Neural cell (in vitro differentiated cells): ENCODE measurements around the gene TRIM15. TPM values are rescaled to one million over a fixed set of nuclear protein-coding genes. Genes with fewer than 3 reads are reported as not detected.
A peak's percentile ranks its signal among the peaks of the same experiment; 100 is the strongest.

Source experiments
- H2AFZ ChIP-seq: fragments of 200-600, 300-800 bp; sonication (generic), shearing (Covaris generic); 2 replicates; pipeline ENCODE4 v1.6.0; 2014; ENCODE audit warnings: low read depth, mild to moderate bottlenecking, antibody characterized with exemption, low read length, moderate library complexity
- H3F3A ChIP-seq: fragments of 200-600 bp; shearing (Covaris generic); 2 replicates; pipeline ENCODE4 v1.6.1; 2016; ENCODE audit warnings: mild to moderate bottlenecking, moderate library complexity, mixed read lengths, antibody characterized with exemption, low read length; ENCODE audit not compliant: insufficient read depth, poor library complexity, severe bottlenecking
- H3K27ac ChIP-seq: fragments of 200-600, 300-800 bp; sonication (generic), shearing (Covaris generic); 2 replicates; pipeline ENCODE4 v1.5.1; 2014; ENCODE audit warnings: mild to moderate bottlenecking, low read length, moderate library complexity
- H3K27me3 ChIP-seq: fragments of 300-800, 200-600 bp; sonication (generic), shearing (Covaris generic); 2 replicates; pipeline ENCODE4 v1.6.0; 2014; ENCODE audit warnings: mild to moderate bottlenecking, low read depth, low read length, moderate library complexity; ENCODE audit not compliant: insufficient read depth
- H3K36me3 ChIP-seq: fragments of 300-800, 200-600 bp; sonication (generic), shearing (Covaris generic); 2 replicates; pipeline ENCODE4 v1.5.1; 2014; ENCODE audit warnings: mild to moderate bottlenecking, antibody characterized with exemption, low read length, moderate library complexity; ENCODE audit not compliant: insufficient read depth
- H3K4me2 ChIP-seq: fragments of 300-800, 200-600 bp; sonication (generic), shearing (Covaris generic); 2 replicates; pipeline ENCODE4 v1.6.0; 2014; ENCODE audit warnings: mild to moderate bottlenecking, low read length
- H3K4me3 ChIP-seq: fragments of 300-800, 200-600 bp; sonication (generic), shearing (Covaris generic); 2 replicates; pipeline ENCODE4 v1.5.1; 2014; ENCODE audit warnings: mild to moderate bottlenecking, low read length, moderate library complexity
- H3K79me2 ChIP-seq: fragments of 200-600 bp; shearing (Covaris generic); replicated peaks from 2 replicates; pipeline ENCODE4 v1.6.0; 2014; ENCODE audit warnings: mild to moderate bottlenecking, low read length, moderate library complexity; ENCODE audit not compliant: insufficient read depth
- H3K9ac ChIP-seq: fragments of 300-800, 200-600 bp; sonication (generic), shearing (Covaris generic); 2 replicates; pipeline ENCODE4 v1.6.1; 2016; ENCODE audit warnings: mild to moderate bottlenecking, low read length, mixed read lengths
- H3K9me2 ChIP-seq: fragments of 200-600 bp; shearing (Covaris generic); 2 replicates; pipeline ENCODE4 v1.6.1; 2016; ENCODE audit warnings: mild to moderate bottlenecking, low read length, mixed read lengths; ENCODE audit not compliant: insufficient read depth
- H3K9me3 ChIP-seq: fragments of 200-600, 300-800 bp; sonication (generic), shearing (Covaris generic); 2 replicates; pipeline ENCODE4 v1.6.1; 2016; ENCODE audit warnings: mild to moderate bottlenecking, mixed run types, low read length, moderate library complexity, mixed read lengths
- H4K20me1 ChIP-seq: fragments of 200-600 bp; shearing (Covaris generic); 2 replicates; pipeline ENCODE4 v1.6.1; 2016; ENCODE audit warnings: mild to moderate bottlenecking, mixed run types; ENCODE audit not compliant: insufficient read depth
- CTCF ChIP-seq: fragments of 450-650 bp; IDR thresholded peaks from 2 replicates; pipeline ENCODE4 v1.5.1; 2014; ENCODE audit warnings: antibody characterized with exemption, mild to moderate bottlenecking, moderate library complexity; ENCODE audit not compliant: poor library complexity, severe bottlenecking
- EP300 ChIP-seq: fragments of 450-650 bp; conservative IDR thresholded peaks from 2 replicates; pipeline ENCODE4 v1.6.1; 2014; ENCODE audit warnings: antibody characterized with exemption, mild to moderate bottlenecking, moderate library complexity; ENCODE audit not compliant: poor library complexity, severe bottlenecking
- EZH2 ChIP-seq: fragments of 200-600, 300-800 bp; shearing (Covaris generic), sonication (generic); IDR thresholded peaks from 2 replicates; pipeline ENCODE4 v1.6.1; 2014; ENCODE audit warnings: antibody characterized with exemption, low read length, borderline replicate concordance, mild to moderate bottlenecking; ENCODE audit not compliant: insufficient read depth, poor library complexity, severe bottlenecking
- MXI1 ChIP-seq: fragments of 450-650 bp; conservative IDR thresholded peaks from 2 replicates; pipeline ENCODE4 v1.6.1; 2014; ENCODE audit warnings: antibody characterized with exemption, mild to moderate bottlenecking; ENCODE audit not compliant: poor library complexity, severe bottlenecking
- POLR2AphosphoS5 ChIP-seq: IDR thresholded peaks from 2 replicates; pipeline ENCODE4 v1.6.1; 2012
- RAD21 ChIP-seq: fragments of 450-650 bp; conservative IDR thresholded peaks from 2 replicates; pipeline ENCODE4 v1.6.1; 2014; ENCODE audit warnings: antibody characterized with exemption, mild to moderate bottlenecking, moderate library complexity
- SMC3 ChIP-seq: fragments of 450-650 bp; conservative IDR thresholded peaks from 2 replicates; pipeline ENCODE4 v1.6.1; 2014; ENCODE audit warnings: antibody characterized with exemption, mild to moderate bottlenecking, moderate library complexity; ENCODE audit not compliant: poor library complexity
- TAF1 ChIP-seq: IDR thresholded peaks from 2 replicates; pipeline ENCODE4 v1.6.1; 2012; ENCODE audit warnings: low read depth
- polyA plus RNA-seq: library from polyadenylated mRNA; depleted of rRNA; stranded (reverse); fragments of >200 nt; gene quantifications from 2 replicates; pipeline ENCODE4 v1.2.3, GENCODE V29; 2014
- TF ChIP-seq, protein P1 (sequence below): IDR thresholded peaks from 2 replicates; pipeline ENCODE4 v1.6.1; 2012; ENCODE audit warnings: borderline replicate concordance

TRIM15 gene
- polyA plus RNA-seq, 1 donor from 2014 or later: not detected

DNA sequence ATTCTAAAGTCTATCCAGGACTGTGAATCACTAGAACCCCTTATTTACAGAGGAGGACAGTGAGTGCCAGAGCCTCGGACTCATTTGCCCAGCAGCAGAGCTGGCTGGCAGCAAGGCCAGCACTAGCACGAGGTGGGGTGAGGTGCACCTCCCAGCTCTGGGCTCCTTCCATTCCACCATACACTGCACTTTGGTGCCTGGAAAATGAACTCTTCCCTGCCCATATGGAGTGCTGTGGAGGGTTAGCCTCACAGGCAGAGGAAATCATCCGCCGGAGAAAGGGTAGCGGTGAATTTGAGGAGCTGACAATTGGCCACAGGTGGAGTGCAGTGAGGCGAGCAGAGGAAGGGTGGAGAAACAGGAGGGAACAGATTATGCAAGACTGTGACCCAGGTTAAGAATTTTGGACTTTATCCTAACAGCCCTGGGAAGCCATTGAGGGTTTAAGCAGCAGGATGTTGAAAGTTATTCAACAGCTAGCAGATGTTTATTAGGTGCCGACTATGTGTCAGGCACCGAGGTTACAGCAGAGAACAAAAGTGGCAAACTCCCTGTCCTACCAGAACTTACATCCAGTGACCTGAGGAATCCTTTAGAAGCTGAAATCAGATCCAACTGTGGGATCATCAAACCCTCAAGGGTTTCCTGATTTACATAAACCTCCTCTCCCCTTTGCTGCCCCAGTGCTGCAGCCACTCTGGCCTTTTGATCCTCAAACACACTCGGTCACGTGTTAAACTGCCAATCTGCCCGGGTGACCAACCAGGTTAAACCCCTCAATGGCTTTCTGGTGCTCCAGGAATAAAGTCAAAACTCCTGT, 43.7 kb downstream of the TRIM15 start:
- Histone ChIP-seq H3K4me2 (no peak overlapping the region), H3K4me3 (no peak overlapping the region), H3F3A (no peaks in the 10 kb centered on the region), H4K20me1 (no peaks in the 10 kb centered on the region), H3K27me3 (no peaks in the 10 kb centered on the region), H3K9ac (no peak overlapping the region), H3K79me2 (peaks cover 17% of the 10 kb centered on the region), H3K27ac (no peak overlapping the region), H3K36me3 (no peaks in the 10 kb centered on the region), H2AFZ (no peak overlapping the region), H3K9me3 (no peaks in the 10 kb centered on the region), H3K9me2 (no peaks in the 10 kb centered on the region)
- TF ChIP-seq CTCF: no peak
- TF ChIP-seq, protein P1, sequence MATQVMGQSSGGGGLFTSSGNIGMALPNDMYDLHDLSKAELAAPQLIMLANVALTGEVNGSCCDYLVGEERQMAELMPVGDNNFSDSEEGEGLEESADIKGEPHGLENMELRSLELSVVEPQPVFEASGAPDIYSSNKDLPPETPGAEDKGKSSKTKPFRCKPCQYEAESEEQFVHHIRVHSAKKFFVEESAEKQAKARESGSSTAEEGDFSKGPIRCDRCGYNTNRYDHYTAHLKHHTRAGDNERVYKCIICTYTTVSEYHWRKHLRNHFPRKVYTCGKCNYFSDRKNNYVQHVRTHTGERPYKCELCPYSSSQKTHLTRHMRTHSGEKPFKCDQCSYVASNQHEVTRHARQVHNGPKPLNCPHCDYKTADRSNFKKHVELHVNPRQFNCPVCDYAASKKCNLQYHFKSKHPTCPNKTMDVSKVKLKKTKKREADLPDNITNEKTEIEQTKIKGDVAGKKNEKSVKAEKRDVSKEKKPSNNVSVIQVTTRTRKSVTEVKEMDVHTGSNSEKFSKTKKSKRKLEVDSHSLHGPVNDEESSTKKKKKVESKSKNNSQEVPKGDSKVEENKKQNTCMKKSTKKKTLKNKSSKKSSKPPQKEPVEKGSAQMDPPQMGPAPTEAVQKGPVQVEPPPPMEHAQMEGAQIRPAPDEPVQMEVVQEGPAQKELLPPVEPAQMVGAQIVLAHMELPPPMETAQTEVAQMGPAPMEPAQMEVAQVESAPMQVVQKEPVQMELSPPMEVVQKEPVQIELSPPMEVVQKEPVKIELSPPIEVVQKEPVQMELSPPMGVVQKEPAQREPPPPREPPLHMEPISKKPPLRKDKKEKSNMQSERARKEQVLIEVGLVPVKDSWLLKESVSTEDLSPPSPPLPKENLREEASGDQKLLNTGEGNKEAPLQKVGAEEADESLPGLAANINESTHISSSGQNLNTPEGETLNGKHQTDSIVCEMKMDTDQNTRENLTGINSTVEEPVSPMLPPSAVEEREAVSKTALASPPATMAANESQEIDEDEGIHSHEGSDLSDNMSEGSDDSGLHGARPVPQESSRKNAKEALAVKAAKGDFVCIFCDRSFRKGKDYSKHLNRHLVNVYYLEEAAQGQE: no peak

- no peak overlapping the region for H3K9ac ChIP-seq
- peaks cover 17% of the 10 kb centered on the region for H3K79me2 ChIP-seq
- no peaks in the 10 kb centered on the region for H4K20me1 ChIP-seq
- H3K27me3 ChIP-seq: no peaks in the 10 kb centered on the region
- no peaks in the 10 kb centered on the region for H3F3A ChIP-seq
- no peak overlapping the region for H2AFZ ChIP-seq
- H3K9me3 ChIP-seq: no peaks in the 10 kb centered on the region
- no peak overlapping the region for H3K4me3 ChIP-seq
- H3K36me3 ChIP-seq: no peaks in the 10 kb centered on the region
- H3K27ac ChIP-seq: peak overlapping the region; percentile 14
- TF ChIP-seq RAD21: no peak
- TF ChIP-seq CTCF: no peak
- TF ChIP-seq EZH2: no peak
- TF ChIP-seq TAF1: no peak
- TF ChIP-seq POLR2AphosphoS5: no peak
- TF ChIP-seq, protein P1: no peak
- no peak for TF ChIP-seq MXI1
- no peak for TF ChIP-seq EP300
- no peak for TF ChIP-seq SMC3
- no peak overlapping the region for H3K4me2 ChIP-seq
- no peaks in the 10 kb centered on the region for H3K9me2 ChIP-seq
These were observed 44.4 kb downstream of the TRIM15 start for GRCh38 chr6:30207619-30208295.
